CD4-positive, alpha-beta T cell treated with Interleukin-2 at 100 ng/mL for 4 hours (primary cell): ENCODE measurements around the gene SRSF4.

Source experiments
- DNase-seq: peaks from one replicate; pipeline ENCODE4 v3.0.0-alpha.2; 2020; ENCODE audit warnings: low spot score

Gene SRSF4

GRCh38 chr1:29200906-29201594 lies 19.4 kb upstream of the SRSF4 start:
- no peak for DNase-seq

- no peak for DNase-seq
Measured at GRCh38 chr1:29197993-29198392, 16.3 kb upstream of the SRSF4 start.

GRCh38 chr1:29197590-29197924 lies 15.9 kb upstream of the SRSF4 start:
- DNase-seq, result peak; percentile 38

GRCh38 chr1:29196863-29197589 lies 15.3 kb upstream of the SRSF4 start:
- DNase-seq, result no peak

- no peak for DNase-seq
Measured at GRCh38 chr1:29195881-29196291, 14.2 kb upstream of the SRSF4 start.

GRCh38 chr1:29193879-29194455 lies 12.3 kb upstream of the SRSF4 start:
- DNase-seq, result no peak

- no peak for DNase-seq
Measured at GRCh38 chr1:29190718-29191117, 9.0 kb upstream of the SRSF4 start.

- no peak for DNase-seq
Measured at GRCh38 chr1:29186707-29187106, 5.0 kb upstream of the SRSF4 start.

GRCh38 chr1:29186252-29186651 lies 4.6 kb upstream of the SRSF4 start:
- DNase-seq, result no peak

GRCh38 chr1:29183287-29183686 lies 1.6 kb upstream of the SRSF4 start:
- no peak for DNase-seq

GRCh38 chr1:29180497-29181412 lies 945 bp downstream of the SRSF4 start:
- no peak for DNase-seq

GRCh38 chr1:29179641-29180184 lies 2.0 kb downstream of the SRSF4 start:
- peak; percentile 29 for DNase-seq

GRCh38 chr1:29177022-29177705 lies 4.5 kb downstream of the SRSF4 start:
- no peak for DNase-seq

GRCh38 chr1:29176576-29176975 lies 5.1 kb downstream of the SRSF4 start:
- DNase-seq, result peak; percentile 4

- DNase-seq, result no peak
Measured at GRCh38 chr1:29172415-29172939, 9.2 kb downstream of the SRSF4 start.

GRCh38 chr1:29171521-29171920 lies 10.2 kb downstream of the SRSF4 start:
- peak; percentile 22 for DNase-seq

- DNase-seq, result no peak
Measured at GRCh38 chr1:29171089-29171488, 10.6 kb downstream of the SRSF4 start.

- no peak for DNase-seq
Measured at GRCh38 chr1:29169976-29170375, 11.7 kb downstream of the SRSF4 start.

- no peak for DNase-seq
Measured at GRCh38 chr1:29167904-29168303, 13.8 kb downstream of the SRSF4 start.

- DNase-seq, result no peak
Measured at GRCh38 chr1:29166291-29166878, 15.3 kb downstream of the SRSF4 start.

GRCh38 chr1:29164588-29164987 lies 17.1 kb downstream of the SRSF4 start:
- no peak for DNase-seq
